ENCODE data around the gene AXL. TPM values are rescaled to one million over a fixed set of nuclear protein-coding genes. Genes with fewer than 3 reads are reported as not detected.

The AXL gene
- total and polyA plus RNA-seq, 3 donors from 2014 or later = 56.0 to 150 (median 98.2) TPM

DNA sequence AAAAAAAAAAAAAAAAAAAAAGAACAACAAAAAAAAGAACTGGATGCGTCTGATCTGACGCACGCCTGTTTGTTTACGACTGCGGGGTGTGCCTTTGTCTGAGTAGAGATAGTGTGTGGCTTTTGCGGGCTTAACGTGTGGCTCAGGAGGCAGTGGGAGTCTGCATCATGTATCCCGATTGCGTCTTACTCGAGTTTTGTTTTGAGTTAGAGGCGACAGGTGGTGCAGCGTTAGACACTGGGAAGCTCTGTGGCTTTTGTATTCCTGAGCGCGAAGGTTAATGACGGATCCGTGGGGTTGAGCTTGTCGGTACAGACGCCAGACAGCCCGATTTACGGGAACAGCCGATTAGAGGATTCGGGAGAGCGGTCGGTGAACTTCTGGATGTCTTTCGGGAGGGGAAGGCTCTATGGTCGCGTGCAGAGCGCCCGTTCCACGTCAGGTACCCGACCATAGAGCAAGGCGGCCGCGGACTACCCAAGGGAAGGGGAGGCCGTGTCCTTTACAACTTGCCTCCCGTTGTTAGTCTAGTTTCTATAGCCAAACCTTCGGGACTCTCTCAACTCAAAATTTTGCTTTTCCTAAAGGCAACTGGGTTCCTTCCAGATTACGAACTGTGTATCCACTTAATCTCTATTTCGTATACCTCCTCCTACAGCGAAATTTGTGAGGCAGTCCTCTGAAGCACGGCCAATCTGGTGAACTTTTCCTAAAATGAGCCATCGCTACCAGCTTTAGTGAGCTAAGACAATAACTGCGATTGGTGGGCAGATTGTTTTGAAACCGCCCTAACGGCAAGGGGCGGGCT, 44.2 kb downstream of the AXL start:
- Histone ChIP-seq H3K4me1 (peaks cover 21% of the 10 kb centered on the region), H3K4me3 (peak overlapping the region; percentile 66 to 69), H3K36me3 (ENCODE audit: low read depth, missing control alignments) (no peaks in the 10 kb centered on the region), H3K27me3 (no peaks in the 10 kb centered on the region), H3K9me3 (no peaks in the 10 kb centered on the region), H3K27ac (peak overlapping the region; percentile 87 to 95)
- DNase-seq = peak; percentile 79
- intact Hi-C loops (cut with DNase I; ENCODE audit: low total_unique reads) = loop anchor here (5.0 kb wide), 1 partner anchor 56 kb away; no protein-coding TSS in a partner anchor
- 0% methylated on average over 45 to 46 of the region's 46 CpGs for WGBS, 2 donors
- TF ChIP-seq CTCF (IDR thresholded peaks at IDR 0.05) (peak in 1 of 3 experiments; percentile 3), POLR2A (IDR thresholded peaks at IDR 0.05) (peak; percentile 92)

- peak within 1 kb of the TSS; percentile 87 to 100 for H3K4me3 ChIP-seq
- H3K27me3 ChIP-seq = no peaks in the 10 kb centered on the region
- no peaks in the 10 kb centered on the region for H3K36me3 ChIP-seq (ENCODE audit: low read depth, missing control alignments)
- peak within 1 kb of the TSS; percentile 98 to 100 for H3K27ac ChIP-seq
- WGBS, 2 donors = 0% methylated on average over 36 to 44 of the region's 55 CpGs
- no peak for TF ChIP-seq POLR2A (IDR thresholded peaks at IDR 0.05)
- TF ChIP-seq CTCF (IDR thresholded peaks at IDR 0.05) = peak in 1 of 3 experiments; percentile 24
- DNase-seq = peak; percentile 99
- peaks cover 21% of the 10 kb centered on the region for H3K4me1 ChIP-seq
- no peaks in the 10 kb centered on the region for H3K9me3 ChIP-seq
- intact Hi-C loops (cut with DNase I; ENCODE audit: low total_unique reads) = loop anchor here (5.0 kb wide), 1 partner anchor 57 kb away; no protein-coding TSS in a partner anchor
These were observed 45.0 kb downstream of the AXL start, which contains the start of gene HNRNPUL1 for GRCh38 chr19:41263850-41264580. HNRNPUL1 (plus strand) TSS chr19:41264372; CDS start chr19:41264504, 132 bp downstream.

DNA sequence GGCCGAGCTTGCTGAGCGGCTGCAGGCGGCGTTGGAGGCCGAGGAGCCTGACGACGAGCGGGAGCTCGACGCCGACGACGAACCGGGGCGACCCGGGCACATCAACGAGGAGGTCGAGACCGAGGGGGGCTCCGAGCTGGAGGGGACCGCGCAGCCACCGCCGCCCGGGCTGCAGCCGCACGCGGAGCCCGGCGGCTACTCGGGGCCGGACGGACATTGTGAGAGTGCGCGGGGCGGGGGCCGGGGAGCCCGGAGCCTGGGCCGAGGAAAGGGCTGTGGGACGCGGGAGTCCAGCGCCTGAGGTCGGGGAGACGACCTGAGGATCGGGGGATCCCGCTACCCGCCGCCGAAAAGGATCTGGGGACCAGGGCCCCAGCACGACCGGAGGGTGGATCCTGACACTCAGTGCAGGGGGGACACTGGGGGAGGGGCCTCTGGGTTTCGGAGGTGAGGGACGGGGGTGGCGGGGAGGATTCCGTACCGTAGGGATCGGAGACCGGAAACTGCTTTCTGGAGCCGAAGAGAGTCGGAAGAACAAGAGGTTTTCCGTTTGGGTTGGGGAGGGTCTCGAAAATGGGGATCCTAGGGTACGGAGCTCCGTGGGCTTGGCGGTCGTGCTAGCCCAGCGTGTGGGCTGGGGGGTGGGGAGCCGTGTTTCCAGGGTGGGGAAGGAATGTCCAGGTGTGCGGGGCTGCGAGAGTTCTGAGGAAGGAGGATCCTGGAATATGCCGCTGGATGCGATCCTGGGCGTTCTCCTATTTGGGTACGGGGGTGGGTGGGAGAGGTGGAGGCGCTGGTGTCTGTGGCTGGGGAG, 45.8 kb downstream of the AXL start:
- Histone ChIP-seq H3K27ac (peak overlapping the region; percentile 98 to 100), H3K4me3 (peak overlapping the region; percentile 87 to 100), H3K36me3 (ENCODE audit: low read depth, missing control alignments) (no peaks in the 10 kb centered on the region), H3K4me1 (peaks cover 21% of the 10 kb centered on the region), H3K9me3 (no peaks in the 10 kb centered on the region), H3K27me3 (no peaks in the 10 kb centered on the region)
- intact Hi-C loops (cut with DNase I; ENCODE audit: low total_unique reads) = loop anchor here (5.0 kb wide), 2 partner anchors 43 to 57 kb away; no protein-coding TSS in a partner anchor
- 0% methylated on average over 41 to 72 of the region's 75 CpGs for WGBS, 2 donors
- no peak for TF ChIP-seq POLR2A (IDR thresholded peaks at IDR 0.05)
- no peak for TF ChIP-seq CTCF (IDR thresholded peaks at IDR 0.05)
- peak; percentile 75 for DNase-seq

DNA sequence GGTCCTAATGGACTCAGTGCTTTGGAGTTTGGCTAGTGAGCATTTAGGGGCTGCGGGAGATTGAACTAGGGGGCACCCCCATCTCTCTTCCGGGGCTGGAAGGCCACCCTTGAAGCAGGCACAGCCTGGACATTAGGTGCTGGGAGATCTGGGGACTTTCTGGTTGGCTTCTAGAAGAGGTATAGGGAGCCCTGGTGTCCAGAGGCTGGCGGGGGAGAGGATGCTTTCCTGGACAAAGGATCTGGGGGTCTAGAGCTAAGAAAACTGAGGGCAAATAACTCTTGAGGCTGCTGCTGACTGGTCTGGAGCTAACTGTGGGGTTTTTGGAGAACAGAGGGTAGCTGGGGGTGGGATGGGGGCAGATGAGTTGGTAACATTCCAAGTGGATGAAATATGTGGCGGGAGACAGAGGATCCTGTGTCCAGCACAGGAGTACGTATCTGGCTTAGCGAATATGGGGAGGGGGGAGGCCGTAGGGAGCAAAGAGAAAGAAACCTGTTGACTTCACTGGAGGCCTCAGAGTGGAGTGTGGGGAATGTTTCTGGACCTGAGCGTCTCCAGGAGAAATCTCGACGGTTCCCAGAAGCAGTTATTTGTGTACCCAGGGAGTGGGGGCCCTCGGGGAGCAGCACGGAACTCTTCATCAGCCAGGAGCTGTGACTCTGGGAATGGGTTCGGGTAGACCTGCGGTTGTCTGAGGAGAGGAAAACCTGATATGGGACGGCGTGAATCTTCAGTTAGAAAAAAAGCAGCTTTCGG, 46.6 kb downstream of the AXL start:
- H3K36me3 ChIP-seq (ENCODE audit: low read depth, missing control alignments) = no peaks in the 10 kb centered on the region
- 3 to 5% methylated on average over 17 of the region's 17 CpGs for WGBS, 2 donors
- H3K9me3 ChIP-seq = no peaks in the 10 kb centered on the region
- peak overlapping the region; percentile 98 to 100 for H3K27ac ChIP-seq
- no peaks in the 10 kb centered on the region for H3K27me3 ChIP-seq
- TF ChIP-seq CTCF (IDR thresholded peaks at IDR 0.05) (no peak), POLR2A (IDR thresholded peaks at IDR 0.05) (no peak)
- intact Hi-C loops (cut with DNase I; ENCODE audit: low total_unique reads) = loop anchor here (5.0 kb wide), 1 partner anchor 42 kb away; no protein-coding TSS in a partner anchor
- peaks cover 21% of the 10 kb centered on the region for H3K4me1 ChIP-seq
- DNase-seq = peak; percentile 33
- H3K4me3 ChIP-seq = peak overlapping the region; percentile 87 to 100
